ENCODE measurements around the gene PNN.
"Not testable (repeated sequence)": the region's sequence is repeated elsewhere in the genome, so short reads cannot be mapped to it uniquely, and the experiment has no call there.

PNN gene

DNA sequence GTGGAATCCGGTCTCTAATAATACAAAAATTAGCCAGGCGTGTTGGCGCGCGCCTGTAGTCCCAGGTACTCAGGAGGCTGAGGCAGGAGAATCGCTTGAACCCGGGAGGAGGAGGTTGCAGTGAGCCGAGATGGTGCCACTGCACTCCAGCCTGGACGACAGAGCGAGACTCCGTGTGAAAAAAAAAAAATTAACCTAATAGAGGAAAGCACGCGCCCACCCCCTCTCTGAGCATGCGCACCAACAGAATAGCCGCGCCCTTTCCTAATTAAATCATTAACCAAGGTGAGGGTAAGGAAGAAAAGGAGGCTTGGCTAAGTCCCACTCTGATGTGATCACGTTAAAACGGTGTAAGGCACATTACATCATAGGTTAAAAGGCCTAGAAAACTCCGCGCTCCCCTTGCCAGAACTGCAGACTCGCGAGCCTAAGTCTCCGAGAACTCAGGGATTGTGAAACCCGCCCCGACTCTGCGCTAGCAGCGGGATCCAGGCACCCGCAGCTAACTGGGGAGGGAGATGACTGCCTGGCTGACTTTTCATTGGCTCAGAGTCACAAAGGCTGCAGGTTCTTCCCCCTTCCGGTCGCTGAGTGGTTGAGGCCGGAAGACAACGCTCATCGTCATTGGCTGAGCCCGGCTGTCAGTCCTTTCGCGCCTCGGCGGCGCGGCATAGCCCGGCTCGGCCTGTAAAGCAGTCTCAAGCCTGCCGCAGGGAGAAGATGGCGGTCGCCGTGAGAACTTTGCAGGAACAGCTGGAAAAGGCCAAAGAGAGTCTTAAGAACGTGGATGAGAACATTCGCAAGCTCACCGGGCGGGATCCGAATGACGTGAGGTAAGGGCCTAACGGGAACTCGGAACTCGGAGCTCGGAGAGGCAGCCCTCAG is at the start of gene PNN:
Gene PNN, plus strand, starts transcription at position 695 of the 885 bp plus-strand sequence. Its CDS starts 26 bp downstream, at position 721.
- TF ChIP-seq, protein P1, sequence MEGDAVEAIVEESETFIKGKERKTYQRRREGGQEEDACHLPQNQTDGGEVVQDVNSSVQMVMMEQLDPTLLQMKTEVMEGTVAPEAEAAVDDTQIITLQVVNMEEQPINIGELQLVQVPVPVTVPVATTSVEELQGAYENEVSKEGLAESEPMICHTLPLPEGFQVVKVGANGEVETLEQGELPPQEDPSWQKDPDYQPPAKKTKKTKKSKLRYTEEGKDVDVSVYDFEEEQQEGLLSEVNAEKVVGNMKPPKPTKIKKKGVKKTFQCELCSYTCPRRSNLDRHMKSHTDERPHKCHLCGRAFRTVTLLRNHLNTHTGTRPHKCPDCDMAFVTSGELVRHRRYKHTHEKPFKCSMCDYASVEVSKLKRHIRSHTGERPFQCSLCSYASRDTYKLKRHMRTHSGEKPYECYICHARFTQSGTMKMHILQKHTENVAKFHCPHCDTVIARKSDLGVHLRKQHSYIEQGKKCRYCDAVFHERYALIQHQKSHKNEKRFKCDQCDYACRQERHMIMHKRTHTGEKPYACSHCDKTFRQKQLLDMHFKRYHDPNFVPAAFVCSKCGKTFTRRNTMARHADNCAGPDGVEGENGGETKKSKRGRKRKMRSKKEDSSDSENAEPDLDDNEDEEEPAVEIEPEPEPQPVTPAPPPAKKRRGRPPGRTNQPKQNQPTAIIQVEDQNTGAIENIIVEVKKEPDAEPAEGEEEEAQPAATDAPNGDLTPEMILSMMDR (IDR thresholded peaks at IDR 0.05; ENCODE audit: extremely low read depth, insufficient read depth, missing control alignments): no peak
- in situ Hi-C loops (cut with MboI; ENCODE audit: low pct_unique_long_range_greater_than_20kb, low sequenced_read_pairs, unreplicated experiment): no loop called here
- peak; percentile 92 for DNase-seq (ENCODE audit: low spot score)

DNA sequence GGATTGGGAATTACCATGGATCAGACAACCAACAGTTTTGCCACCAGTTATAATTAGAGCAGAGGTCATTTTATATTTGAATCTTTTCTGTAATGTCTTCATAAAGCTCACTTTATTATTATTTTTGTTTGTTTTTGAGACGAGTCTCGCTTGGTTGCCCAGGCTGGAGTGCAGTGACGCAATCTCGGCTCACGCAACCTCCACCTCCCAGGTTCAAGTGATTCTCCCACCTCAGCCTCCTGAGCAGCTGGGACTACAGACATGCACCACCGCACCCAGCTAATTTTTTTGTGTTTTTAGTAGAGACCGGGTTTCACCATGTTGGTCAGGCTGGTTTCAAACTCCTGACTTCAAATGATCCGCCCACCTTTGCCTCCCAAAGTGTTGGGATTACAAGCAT is 37.2 kb upstream of the PNN start:
- DNase-seq (ENCODE audit: low spot score); in situ Hi-C loops (cut with MboI; ENCODE audit: low pct_unique_long_range_greater_than_20kb, low sequenced_read_pairs, unreplicated experiment): not testable (repeated sequence)

DNA sequence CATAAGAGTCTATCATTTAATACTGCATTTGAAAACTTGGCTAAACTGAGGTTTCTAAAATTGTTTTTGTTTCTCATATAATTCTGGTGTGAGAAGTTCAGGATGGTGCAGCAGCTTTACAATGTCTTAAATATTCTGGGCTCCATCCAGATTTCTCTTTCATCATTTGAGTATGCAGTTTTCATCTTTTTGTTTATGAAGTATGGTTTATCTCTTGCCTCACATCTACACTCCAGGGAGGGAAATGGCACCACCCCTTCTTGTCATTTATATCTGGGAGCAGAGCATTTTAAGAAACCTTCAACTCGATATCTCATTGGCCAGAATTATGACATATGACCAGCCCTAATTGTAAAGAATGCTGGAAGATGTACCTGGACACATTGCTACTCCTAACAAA is 36.6 kb upstream of the PNN start:
- TF ChIP-seq, protein P1 (IDR thresholded peaks at IDR 0.05; ENCODE audit: extremely low read depth, insufficient read depth, missing control alignments): no peak
- DNase-seq (ENCODE audit: low spot score): no peak
- in situ Hi-C loops (cut with MboI; ENCODE audit: low pct_unique_long_range_greater_than_20kb, low sequenced_read_pairs, unreplicated experiment): no loop called here

DNA sequence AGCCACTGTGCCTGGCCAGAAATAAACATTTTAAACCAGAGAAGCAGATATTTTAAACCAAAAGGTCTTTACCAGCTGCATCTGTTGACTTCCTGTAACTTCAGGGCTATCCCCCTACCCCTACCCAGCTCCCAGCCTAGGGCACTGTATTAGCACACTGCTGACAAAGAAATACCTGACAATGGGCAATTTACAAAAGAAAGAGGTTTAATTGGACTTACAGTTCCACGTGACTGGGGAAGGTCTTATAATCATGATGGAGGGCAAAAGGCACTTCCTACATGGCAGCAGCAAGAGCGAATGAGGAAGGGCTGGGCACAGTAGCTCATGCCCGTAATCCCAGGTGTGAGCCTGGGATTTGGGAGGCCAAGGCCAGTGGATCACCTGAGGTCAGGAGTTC is 34.9 kb upstream of the PNN start:
- DNase-seq (ENCODE audit: low spot score): no peak
- in situ Hi-C loops (cut with MboI; ENCODE audit: low pct_unique_long_range_greater_than_20kb, low sequenced_read_pairs, unreplicated experiment): no loop called here
- TF ChIP-seq, protein P1 (IDR thresholded peaks at IDR 0.05; ENCODE audit: extremely low read depth, insufficient read depth, missing control alignments): no peak

DNA sequence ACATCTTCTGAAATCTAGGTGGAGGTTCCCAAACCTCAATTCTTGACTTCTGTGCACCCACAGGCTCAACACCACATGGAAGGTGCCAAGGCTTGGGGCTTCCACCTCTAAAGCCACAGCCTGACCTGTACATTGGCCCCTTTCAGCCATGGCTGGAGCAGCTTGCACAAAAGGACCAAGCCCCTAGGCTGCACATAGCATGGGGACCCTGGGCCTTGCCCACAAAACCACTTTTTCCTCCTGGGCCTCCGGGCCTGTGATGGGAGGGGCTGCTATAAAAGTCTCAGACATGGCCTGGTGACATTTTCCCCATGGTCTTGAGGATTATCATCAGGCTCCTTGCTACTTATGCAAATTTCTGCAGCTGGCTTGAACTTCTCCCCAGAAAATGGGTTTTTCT is 33.4 kb upstream of the PNN start:
- in situ Hi-C loops (cut with MboI; ENCODE audit: low pct_unique_long_range_greater_than_20kb, low sequenced_read_pairs, unreplicated experiment); DNase-seq (ENCODE audit: low spot score): not testable (repeated sequence)

DNA sequence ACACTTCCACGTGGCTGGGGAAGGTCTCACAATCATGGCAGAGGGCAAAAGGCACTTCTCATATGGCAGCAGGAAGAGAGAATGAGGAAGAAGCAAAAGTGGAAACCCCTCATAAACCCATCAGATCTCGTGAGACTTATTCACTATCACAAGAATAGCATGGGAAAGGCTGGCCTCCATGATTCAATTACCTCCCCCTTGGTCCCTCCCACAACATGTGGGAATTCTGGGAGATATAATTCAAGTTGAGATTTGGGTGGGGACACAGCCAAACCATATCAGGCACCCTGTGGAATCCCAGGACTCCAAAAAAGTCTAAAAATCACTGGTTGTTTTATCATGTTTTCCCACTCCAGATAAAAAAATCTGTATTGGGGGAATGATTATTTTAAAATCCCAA is 31.8 kb upstream of the PNN start:
- in situ Hi-C loops (cut with MboI; ENCODE audit: low pct_unique_long_range_greater_than_20kb, low sequenced_read_pairs, unreplicated experiment); DNase-seq (ENCODE audit: low spot score): not testable (repeated sequence)

DNA sequence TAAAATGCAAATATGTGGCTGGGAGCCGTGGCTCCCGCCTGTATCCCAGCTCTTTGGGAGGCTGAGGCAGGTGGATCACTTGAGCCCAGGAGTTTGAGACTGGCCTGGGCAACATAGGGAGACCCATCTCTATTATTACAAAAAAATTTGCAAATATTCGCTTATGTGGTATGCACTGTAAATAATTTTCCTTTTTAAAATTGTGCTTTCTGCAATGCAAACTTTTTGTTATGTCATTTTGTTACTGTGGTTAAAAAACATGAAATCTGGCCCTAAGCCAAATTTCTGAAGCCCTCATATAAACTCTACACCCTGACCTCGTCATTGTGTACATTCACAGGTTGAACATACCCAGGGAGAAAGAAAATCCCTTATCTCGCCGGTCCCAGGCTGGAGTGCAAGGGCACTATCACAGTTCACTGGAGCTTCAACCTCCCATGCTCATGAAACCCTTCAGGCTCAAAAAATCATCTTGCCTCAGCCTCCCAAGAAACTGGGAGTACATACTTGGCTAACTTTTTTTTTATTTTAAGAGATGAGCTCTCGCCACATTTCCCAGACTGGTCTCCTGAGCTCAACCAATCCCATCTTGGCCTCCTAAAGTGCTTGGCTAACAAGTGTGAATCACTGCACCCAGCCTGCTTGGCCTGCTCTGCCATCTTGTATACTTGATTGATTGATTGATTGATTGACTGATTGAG is 29.6 kb upstream of the PNN start:
- TF ChIP-seq, protein P1 (IDR thresholded peaks at IDR 0.05; ENCODE audit: extremely low read depth, insufficient read depth, missing control alignments): no peak
- in situ Hi-C loops (cut with MboI; ENCODE audit: low pct_unique_long_range_greater_than_20kb, low sequenced_read_pairs, unreplicated experiment): no loop called here
- DNase-seq (ENCODE audit: low spot score): no peak

DNA sequence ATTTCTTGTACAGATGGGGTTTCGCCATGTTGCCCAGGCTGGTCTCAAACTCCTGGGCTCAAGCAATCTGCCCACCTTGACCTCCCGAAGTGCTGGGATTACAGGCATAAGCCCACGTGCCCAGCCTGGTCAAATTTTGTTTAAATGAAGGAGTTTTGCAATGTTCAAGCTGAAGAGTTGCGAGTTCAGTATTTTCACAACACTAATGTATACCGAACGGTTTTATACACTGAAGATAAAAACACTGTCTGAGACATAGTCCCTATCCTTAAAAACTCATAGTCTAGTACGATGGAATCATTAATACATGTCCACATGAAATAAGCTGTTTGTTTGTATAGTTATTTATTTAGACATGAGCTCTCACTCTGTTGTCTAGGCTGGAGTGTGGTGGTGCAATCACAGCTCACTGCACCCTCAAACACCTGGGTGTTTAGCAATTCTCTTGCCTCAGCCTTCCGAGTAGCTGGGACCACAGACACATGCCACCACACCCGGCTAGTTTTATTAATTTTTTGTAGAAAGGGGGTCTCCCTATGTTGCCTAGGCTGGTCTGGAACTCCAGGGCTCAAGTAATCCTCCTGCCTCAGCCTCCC is 20.4 kb upstream of the PNN start:
- TF ChIP-seq, protein P1 (IDR thresholded peaks at IDR 0.05; ENCODE audit: extremely low read depth, insufficient read depth, missing control alignments): no peak
- in situ Hi-C loops (cut with MboI; ENCODE audit: low pct_unique_long_range_greater_than_20kb, low sequenced_read_pairs, unreplicated experiment): no loop called here
- DNase-seq (ENCODE audit: low spot score): no peak
